ENCODE measurements around the gene SUN1. TPM values are rescaled to one million over a fixed set of nuclear protein-coding genes. Genes with fewer than 3 reads are reported as not detected.
A peak's percentile ranks its signal among the peaks of the same experiment; 100 is the strongest.
"Not testable (repeated sequence)": the region's sequence is repeated elsewhere in the genome, so short reads cannot be mapped to it uniquely, and the experiment has no call there.

SUN1 gene
- total and polyA plus RNA-seq, 2 experiments from 2014 or later = 63.3 to 145 TPM

DNA sequence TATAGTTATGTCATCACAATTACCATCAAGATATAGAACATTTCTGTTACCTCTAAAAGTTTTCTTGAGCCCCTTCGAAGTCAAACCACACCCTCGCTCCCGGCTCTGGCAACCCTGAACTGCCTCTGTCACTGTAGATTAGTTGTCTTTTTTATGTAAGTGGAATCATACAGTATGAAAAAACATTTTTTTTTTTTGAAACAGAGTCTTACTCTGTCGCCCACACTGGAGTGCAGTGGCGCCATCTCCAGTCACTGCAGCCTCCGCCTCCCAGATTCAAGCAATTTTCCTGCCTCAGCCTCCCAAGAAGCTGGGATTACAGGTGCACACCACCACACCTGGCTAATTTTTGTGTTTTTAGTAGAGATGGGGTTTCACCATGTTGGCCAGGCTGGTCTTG lies 30.9 kb upstream of the SUN1 start:
- not testable (repeated sequence) for H3K79me2 ChIP-seq (replicated peaks; ENCODE audit: insufficient read depth); DNase-seq (ENCODE audit: low spot score); H3K27ac Mint-ChIP-seq; H3K4me3 ChIP-seq; ATAC-seq; H3K27me3 Mint-ChIP-seq (ENCODE audit: insufficient read depth, low read depth, poor library complexity); H2AFZ ChIP-seq; H3K4me1 ChIP-seq (ENCODE audit: insufficient read depth); H3F3A ChIP-seq (replicated peaks; ENCODE audit: low read depth); H3K4me3 Mint-ChIP-seq; H3K27ac ChIP-seq (ENCODE audit: low read depth); H3K9me2 ChIP-seq (ENCODE audit: insufficient read depth); H4K20me1 ChIP-seq (replicated peaks; ENCODE audit: insufficient read depth); H3K4me1 Mint-ChIP-seq; H3K27me3 ChIP-seq (ENCODE audit: insufficient read depth); H3K36me3 ChIP-seq (ENCODE audit: insufficient read depth); H3K4me2 ChIP-seq
- TF ChIP-seq, protein P1, sequence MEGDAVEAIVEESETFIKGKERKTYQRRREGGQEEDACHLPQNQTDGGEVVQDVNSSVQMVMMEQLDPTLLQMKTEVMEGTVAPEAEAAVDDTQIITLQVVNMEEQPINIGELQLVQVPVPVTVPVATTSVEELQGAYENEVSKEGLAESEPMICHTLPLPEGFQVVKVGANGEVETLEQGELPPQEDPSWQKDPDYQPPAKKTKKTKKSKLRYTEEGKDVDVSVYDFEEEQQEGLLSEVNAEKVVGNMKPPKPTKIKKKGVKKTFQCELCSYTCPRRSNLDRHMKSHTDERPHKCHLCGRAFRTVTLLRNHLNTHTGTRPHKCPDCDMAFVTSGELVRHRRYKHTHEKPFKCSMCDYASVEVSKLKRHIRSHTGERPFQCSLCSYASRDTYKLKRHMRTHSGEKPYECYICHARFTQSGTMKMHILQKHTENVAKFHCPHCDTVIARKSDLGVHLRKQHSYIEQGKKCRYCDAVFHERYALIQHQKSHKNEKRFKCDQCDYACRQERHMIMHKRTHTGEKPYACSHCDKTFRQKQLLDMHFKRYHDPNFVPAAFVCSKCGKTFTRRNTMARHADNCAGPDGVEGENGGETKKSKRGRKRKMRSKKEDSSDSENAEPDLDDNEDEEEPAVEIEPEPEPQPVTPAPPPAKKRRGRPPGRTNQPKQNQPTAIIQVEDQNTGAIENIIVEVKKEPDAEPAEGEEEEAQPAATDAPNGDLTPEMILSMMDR (conservative IDR thresholded peaks at IDR 0.05; ENCODE audit: low read depth in 2 of 2) = 0 out of 4 replicates have a peak, but pooled peaks of 1 of the 2 experiments have one; percentile 10
- Mint-ChIP-seq H3K9me3 (peaks cover 22% of the 10 kb centered on the region), H3K36me3 (ENCODE audit: low read depth) (peaks cover 27% of the 10 kb centered on the region; the same call in 2 of the 3 replicates)

DNA sequence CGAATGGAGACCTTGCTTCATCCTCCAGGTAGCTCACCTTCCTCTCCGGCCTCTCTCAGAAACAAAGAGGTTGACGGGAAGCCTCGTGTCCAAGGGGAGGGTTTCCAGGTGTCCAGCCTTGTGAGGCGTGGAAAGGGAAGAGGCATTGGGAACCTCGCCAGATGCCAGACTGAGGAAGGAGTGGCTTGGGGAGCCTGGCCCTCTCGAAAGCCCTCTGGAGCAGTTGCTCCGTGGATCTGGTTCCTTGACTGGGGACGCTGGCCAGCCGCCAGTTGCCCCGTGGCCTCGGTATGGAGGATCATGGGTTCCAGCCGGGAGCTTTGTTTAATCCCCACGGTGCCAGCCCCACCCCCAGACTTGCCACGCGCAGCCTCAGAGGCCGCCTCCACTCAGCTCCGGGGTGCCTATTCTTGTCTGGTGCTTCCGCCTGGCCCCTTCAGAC lies 30.3 kb upstream of the SUN1 start:
- Histone ChIP-seq H3K27me3 (ENCODE audit: insufficient read depth) (no peaks in the 10 kb centered on the region), H3K4me3 (no peak overlapping the region), H3F3A (replicated peaks; ENCODE audit: low read depth) (no peaks in the 10 kb centered on the region), H2AFZ (no peak overlapping the region), H3K36me3 (ENCODE audit: insufficient read depth) (no peaks in the 10 kb centered on the region), H4K20me1 (replicated peaks; ENCODE audit: insufficient read depth) (no peaks in the 10 kb centered on the region), H3K9me2 (ENCODE audit: insufficient read depth) (no peaks in the 10 kb centered on the region), H3K79me2 (replicated peaks; ENCODE audit: insufficient read depth) (no peaks in the 10 kb centered on the region), H3K27ac (ENCODE audit: low read depth) (no peak overlapping the region), H3K4me2 (no peak overlapping the region), H3K4me1 (ENCODE audit: insufficient read depth) (no peaks in the 10 kb centered on the region)
- H3K27me3 Mint-ChIP-seq (ENCODE audit: insufficient read depth, low read depth, poor library complexity) = peaks cover 7% of the 10 kb centered on the region
- H3K27ac Mint-ChIP-seq = no peak overlapping the region
- no peak for DNase-seq (ENCODE audit: low spot score)
- peaks cover 27% of the 10 kb centered on the region; the same call in 2 of the 3 replicates for H3K36me3 Mint-ChIP-seq (ENCODE audit: low read depth)
- no peak for ATAC-seq
- H3K9me3 Mint-ChIP-seq = peaks cover 25% of the 10 kb centered on the region
- H3K4me3 Mint-ChIP-seq = no peak overlapping the region
- no peaks in the 10 kb centered on the region for H3K4me1 Mint-ChIP-seq
- TF ChIP-seq ZNF114 (CRISPR knock-in tag; IDR thresholded peaks at IDR 0.05) (no peak), NANOG (IDR thresholded peaks at IDR 0.05; ENCODE audit: borderline replicate concordance) (no peak), EZH2phosphoT487 (IDR thresholded peaks at IDR 0.05; ENCODE audit: unreplicated experiment) (no peak), JUNB (IDR thresholded peaks at IDR 0.05; ENCODE audit: unreplicated experiment) (no peak), STAT1 (IDR thresholded peaks at IDR 0.05; ENCODE audit: unreplicated experiment) (no peak)
- TF ChIP-seq, protein P2, sequence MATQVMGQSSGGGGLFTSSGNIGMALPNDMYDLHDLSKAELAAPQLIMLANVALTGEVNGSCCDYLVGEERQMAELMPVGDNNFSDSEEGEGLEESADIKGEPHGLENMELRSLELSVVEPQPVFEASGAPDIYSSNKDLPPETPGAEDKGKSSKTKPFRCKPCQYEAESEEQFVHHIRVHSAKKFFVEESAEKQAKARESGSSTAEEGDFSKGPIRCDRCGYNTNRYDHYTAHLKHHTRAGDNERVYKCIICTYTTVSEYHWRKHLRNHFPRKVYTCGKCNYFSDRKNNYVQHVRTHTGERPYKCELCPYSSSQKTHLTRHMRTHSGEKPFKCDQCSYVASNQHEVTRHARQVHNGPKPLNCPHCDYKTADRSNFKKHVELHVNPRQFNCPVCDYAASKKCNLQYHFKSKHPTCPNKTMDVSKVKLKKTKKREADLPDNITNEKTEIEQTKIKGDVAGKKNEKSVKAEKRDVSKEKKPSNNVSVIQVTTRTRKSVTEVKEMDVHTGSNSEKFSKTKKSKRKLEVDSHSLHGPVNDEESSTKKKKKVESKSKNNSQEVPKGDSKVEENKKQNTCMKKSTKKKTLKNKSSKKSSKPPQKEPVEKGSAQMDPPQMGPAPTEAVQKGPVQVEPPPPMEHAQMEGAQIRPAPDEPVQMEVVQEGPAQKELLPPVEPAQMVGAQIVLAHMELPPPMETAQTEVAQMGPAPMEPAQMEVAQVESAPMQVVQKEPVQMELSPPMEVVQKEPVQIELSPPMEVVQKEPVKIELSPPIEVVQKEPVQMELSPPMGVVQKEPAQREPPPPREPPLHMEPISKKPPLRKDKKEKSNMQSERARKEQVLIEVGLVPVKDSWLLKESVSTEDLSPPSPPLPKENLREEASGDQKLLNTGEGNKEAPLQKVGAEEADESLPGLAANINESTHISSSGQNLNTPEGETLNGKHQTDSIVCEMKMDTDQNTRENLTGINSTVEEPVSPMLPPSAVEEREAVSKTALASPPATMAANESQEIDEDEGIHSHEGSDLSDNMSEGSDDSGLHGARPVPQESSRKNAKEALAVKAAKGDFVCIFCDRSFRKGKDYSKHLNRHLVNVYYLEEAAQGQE (IDR thresholded peaks at IDR 0.05; ENCODE audit: unreplicated experiment) = no peak
- TF ChIP-seq, protein P3, sequence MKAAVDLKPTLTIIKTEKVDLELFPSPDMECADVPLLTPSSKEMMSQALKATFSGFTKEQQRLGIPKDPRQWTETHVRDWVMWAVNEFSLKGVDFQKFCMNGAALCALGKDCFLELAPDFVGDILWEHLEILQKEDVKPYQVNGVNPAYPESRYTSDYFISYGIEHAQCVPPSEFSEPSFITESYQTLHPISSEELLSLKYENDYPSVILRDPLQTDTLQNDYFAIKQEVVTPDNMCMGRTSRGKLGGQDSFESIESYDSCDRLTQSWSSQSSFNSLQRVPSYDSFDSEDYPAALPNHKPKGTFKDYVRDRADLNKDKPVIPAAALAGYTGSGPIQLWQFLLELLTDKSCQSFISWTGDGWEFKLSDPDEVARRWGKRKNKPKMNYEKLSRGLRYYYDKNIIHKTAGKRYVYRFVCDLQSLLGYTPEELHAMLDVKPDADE (IDR thresholded peaks at IDR 0.05) = no peak
- TF ChIP-seq, protein P1 (conservative IDR thresholded peaks at IDR 0.05; ENCODE audit: low read depth in 2 of 2) = no peak

All from GM23338 (cell line).